GM12891 (cell line): Measurements from ENCODE around the gene CRB3.

ENCODE experiments used
- POLR2A ChIP-seq: IDR thresholded peaks from 2 replicates; pipeline ENCODE4 v1.6.1; 2011; ENCODE audit warnings: low read depth, low read length, control low read depth
- POLR2AphosphoS5 ChIP-seq: IDR thresholded peaks from 2 replicates; pipeline ENCODE4 v1.6.1; 2011; ENCODE audit warnings: low read depth, low read length, control low read depth

- TF ChIP-seq POLR2A, result no peak
- TF ChIP-seq POLR2AphosphoS5, result no peak
Observed at GRCh38 chr19:6425732-6426620, 38.1 kb upstream of the CRB3 start.
